CD4-positive, alpha-beta T cell treated with Interleukin-12 subunit alpha and Interleukin-12 subunit beta, for 1 hour (primary cell): Measurements from ENCODE around the gene TM9SF2.
"Not testable (repeated sequence)": the region's sequence is repeated elsewhere in the genome, so short reads cannot be mapped to it uniquely, and the experiment has no call there.

ENCODE experiments used
- DNase-seq: peaks from one replicate; pipeline ENCODE4 v3.0.0-alpha.2; 2020

Gene TM9SF2

DNA sequence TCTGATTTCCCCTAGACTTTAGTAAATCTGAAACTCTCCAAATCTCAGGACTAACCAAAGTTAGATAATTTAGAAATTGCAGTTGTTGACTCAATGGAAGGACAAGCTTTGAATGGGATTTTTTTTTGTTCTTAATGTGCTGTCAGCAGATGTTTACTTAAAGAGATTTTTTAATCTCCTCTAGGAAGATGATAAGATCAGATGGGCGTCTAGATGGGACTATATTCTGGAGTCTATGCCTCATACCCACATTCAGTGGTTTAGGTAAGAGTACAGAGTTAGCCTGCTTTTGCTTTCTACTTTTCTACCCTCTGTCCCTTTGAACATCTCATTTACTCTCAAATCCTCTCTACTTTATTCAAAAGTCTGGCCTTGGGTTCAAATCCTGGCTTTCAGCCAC is 39.3 kb downstream of the TM9SF2 start:
- no peak for DNase-seq

DNA sequence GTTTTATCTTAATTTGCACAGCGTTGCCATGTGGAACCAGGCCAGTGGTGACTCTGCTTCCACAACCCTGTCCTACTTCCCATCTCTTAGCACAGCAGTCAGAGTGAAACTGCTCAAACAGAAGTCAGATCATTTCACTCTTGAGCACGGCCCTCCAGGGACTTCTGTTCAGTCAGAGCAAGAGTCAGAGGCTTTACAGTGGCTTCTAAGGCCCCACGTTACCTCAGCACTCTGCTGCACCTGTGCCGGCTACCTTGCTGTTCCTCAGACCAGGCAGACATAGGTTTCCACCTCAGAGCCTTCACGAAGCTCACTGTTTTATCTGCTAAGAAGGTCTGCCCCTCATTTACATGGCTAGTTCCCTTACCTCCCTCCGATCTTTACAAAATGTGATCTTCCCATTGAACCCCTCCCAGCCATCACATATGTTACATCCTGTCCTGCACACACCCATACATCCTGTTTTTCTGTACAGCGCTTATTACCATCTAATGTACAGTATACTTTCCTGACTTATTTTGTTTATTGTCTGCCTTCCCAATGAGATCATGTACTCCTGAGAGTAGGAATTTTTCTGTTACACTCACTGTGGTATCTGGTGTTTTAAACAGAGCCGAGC is 41.6 kb downstream of the TM9SF2 start:
- peak; percentile 40 for DNase-seq

GRCh38 chr13:99545361-99545760 is 44.1 kb downstream of the TM9SF2 start:
- DNase-seq: no peak

- DNase-seq: no peak
Measured at GRCh38 chr13:99545979-99546378, 44.7 kb downstream of the TM9SF2 start.

DNA sequence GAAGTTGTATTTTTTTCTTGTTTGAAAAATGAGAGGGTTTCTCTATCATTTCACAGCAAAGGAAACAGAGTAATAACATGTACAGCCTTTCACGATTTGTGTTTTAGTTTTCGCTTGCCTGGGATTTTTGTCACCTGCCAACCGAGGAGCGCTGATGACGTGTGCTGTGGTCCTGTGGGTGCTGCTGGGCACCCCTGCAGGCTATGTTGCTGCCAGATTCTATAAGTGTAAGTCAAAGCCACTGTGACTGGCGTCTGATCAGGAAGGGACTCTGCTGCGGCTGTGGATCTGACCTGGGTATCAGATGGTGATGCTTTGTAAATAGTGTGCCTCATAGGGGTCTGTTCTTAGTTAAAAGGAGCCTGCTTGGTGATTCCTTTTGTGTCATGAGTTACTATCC is 45.6 kb downstream of the TM9SF2 start:
- no peak for DNase-seq

GRCh38 chr13:99548448-99548847 is 47.2 kb downstream of the TM9SF2 start:
- peak; percentile 15 for DNase-seq

DNA sequence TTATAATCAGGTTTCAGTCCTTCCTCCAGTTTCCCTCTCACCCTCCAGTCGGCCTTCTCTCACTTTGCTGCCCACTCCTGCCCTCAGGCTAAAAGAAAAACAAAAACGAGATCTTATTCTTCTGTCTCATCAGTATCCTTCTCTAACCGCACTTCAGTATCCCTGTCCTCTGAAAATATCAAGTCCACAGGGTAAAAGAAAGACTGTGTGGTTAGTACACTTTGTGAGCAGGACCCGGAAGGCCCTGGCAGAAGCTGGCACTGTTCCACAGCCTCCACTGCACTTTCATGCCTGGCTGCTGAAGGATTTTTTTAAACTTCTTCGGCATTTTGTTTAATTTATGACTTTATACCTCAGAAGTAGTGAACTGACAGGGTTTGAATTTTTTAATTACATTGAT is 51.8 kb downstream of the TM9SF2 start:
- DNase-seq: no peak

DNA sequence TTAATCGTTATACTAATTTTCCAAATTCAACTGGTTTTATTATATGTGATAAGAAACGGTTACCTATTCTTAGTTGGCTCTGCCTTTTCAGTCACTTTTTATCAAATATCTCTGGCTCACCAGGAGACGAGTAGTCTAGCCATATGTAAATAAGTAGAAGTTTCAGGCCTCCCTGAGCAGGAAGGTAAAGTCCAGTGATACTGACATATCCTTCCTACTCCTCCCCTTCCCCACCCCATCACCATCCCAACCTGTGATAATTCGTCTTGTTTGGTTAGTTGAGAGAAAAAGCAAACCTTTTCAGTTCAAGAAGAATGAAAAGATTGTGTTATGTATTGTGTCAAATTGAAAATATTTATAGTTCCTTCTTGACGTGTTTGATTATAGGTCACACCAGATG is 53.9 kb downstream of the TM9SF2 start:
- DNase-seq: no peak

DNA sequence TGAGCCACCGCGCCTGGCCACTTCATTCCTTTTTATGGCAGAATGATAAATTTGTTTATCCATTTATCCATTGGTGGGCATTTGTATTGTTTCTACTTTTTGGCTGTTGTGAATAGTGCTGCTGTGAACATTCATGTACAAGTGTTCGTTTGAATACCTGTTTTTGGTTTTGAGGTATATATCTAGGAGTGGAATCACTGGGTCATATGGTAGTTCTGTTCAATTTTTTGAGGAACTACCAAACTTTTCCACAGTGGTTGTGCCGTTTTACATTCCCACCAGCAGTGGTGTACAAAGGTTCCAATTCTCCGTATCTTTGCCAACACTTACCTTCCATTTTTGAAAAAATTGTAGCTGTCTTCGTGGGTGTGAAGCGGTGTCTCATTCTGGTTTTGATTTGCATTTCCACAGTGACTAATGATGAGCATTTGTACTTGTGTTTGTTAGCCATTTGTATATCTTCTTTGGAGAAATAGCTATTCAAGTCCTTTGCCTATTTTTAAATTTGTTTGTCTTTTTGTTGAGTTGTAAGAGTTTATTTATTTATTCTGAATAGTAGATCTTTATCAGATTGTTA is 55.7 kb downstream of the TM9SF2 start:
- no peak for DNase-seq

DNA sequence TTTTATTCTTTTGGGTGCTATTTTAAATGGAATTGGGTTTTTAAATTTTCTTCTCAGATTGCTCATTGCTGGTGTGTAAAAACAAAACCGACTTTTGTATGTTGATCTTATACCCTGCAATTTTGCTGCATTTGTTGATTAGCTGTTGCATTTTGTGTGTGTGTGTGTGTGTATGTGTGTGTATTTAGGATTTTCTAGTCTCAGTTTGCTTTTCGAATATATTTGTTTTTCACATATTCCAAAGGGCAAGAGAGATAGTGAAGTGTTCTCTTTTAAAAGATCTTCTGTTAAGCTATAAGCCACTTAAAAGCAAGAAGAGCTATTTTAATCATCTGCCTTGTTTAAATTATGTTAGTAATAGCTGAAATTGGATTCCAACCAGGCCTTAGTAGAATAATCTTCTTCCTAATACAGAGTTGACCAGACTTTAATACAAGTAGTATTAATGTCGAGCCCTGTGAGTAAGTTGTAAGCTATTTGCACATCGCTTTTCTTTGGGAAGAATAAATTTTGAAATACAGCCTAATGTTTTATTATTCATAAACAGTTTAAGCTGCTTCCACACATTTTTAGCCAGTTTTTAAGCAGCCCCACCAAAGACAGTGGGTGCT is 57.4 kb downstream of the TM9SF2 start:
- DNase-seq: no peak

DNA sequence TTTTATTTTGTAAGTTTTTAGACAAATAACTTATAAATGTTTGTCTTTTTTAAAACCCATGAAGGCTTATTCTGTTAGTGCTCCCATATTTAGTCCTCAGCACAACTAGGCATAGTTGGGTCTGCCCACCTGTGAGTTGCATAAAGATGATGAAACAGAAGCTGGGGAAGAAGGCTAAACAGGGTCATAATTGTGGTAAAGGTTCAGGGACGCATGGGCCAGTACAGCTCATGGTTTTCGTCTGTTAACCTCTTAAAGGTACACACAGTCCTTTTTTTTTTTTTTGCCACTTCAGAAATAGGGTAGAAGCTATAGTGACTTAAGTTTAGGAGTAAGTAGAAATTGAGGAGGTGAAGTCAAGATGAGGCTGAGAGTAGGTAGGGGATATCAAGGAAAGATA is 58.3 kb downstream of the TM9SF2 start:
- DNase-seq: no peak

DNA sequence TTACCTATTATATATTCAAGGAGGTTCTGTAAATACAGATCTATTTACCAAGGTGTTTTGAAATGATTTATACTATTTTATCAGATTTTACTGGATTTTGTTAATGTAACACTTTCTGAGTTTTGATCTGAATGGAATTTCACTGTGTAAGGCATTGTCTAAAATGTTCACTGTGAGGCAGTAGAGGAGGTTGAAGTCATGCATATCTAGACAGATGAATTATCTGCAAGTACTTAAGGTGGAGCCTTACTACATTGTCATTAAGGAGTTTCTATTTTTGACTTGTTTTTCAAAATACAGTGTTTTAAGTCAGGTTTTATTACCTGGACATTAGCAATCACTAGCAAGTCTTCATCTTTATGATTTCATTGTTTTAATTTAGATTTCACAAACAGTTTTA is 62.1 kb downstream of the TM9SF2 start:
- DNase-seq: no peak

GRCh38 chr13:99564386-99564785 is 63.1 kb downstream of the TM9SF2 start:
- no peak for DNase-seq

GRCh38 chr13:99565478-99566124 is 64.3 kb downstream of the TM9SF2 start:
- no peak for DNase-seq

DNA sequence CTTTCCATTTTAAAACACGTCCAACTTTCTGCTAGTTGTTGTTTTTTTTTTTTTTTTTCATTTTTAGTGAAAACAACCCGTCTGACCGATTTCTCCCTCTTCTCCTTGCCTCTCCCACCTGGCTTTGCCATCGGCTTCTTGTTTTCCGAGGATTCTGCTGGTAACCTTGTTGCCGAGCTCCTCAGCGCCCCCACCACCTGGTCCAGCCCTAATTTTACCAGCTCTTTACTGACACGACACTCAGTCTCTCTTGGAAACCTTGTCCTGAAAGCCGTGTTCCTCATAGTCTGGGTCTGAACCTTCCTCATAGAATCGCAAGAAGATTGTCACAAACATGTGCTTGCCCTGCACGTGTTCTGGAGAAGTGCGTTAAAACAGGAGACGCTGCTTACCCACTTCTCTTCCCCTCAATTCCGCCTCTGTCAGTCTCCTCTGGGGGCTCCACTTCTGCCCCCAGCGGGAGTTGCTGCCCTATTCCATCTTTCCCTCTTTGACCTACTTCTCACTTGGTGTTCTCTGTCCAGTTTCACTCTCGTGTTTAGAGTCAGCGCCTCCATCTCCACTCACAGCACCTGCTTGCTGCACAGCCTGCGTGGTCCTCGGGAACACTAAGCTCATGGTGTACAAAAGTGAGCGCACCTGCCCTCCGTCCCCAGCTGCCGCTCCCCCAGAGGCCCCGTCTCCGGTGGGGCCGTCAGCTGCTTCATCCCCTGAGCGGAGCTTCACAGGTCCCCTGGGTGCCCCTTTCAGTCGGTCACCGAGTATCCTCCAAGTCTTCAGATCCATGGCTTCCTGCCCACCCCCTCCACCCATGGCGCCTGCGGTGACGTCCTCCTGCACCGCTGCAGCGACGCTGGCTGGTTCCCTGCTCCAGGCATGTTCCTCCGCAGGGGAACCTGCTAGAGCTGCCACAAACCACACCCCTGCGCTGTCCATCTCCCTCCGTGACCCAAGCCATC is 65.1 kb downstream of the TM9SF2 start:
- no peak for DNase-seq

DNA sequence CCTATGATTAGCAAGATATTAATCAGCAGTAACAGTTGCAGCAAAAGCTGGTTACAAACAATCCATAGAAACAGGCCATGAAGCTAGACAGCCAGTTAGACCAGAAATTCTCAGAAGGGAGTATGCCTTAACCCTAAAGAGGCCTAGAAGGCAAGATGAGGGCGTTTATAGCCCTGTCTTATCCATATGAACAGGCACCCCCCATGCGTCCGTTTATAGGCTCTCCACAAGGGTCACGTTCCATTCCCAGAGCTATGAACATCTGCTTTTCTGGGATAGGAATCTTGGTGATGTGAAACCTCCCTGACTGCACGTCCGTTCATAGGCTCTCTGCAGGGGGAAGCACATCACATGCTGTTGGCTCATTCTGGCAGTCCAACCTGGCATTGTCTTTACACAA is 67.6 kb downstream of the TM9SF2 start:
- not testable (repeated sequence) for DNase-seq

DNA sequence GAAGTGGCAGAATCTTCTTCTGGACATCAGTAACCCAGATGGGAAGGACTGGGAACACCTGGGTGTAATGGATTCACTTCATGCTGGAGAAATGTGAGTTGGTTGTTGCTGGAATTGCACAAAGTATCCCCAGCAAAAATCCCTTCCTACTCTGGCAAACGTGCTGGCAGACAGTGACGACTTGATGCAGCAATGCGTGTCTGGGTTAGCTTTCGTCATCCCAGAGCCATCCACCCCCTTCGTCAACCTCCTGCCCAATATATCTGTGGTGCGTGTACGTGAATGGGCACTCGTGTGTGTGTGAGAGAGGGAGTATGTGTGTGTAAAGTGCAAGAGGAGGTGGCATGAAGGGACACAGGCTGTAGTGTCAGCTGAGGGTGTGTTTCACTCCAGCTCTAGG is 70.9 kb downstream of the TM9SF2 start:
- DNase-seq: no peak

- no peak for DNase-seq
Measured at GRCh38 chr13:99572921-99573320, 71.6 kb downstream of the TM9SF2 start.

GRCh38 chr13:99575376-99576120 is 74.3 kb downstream of the TM9SF2 start:
- no peak for DNase-seq

DNA sequence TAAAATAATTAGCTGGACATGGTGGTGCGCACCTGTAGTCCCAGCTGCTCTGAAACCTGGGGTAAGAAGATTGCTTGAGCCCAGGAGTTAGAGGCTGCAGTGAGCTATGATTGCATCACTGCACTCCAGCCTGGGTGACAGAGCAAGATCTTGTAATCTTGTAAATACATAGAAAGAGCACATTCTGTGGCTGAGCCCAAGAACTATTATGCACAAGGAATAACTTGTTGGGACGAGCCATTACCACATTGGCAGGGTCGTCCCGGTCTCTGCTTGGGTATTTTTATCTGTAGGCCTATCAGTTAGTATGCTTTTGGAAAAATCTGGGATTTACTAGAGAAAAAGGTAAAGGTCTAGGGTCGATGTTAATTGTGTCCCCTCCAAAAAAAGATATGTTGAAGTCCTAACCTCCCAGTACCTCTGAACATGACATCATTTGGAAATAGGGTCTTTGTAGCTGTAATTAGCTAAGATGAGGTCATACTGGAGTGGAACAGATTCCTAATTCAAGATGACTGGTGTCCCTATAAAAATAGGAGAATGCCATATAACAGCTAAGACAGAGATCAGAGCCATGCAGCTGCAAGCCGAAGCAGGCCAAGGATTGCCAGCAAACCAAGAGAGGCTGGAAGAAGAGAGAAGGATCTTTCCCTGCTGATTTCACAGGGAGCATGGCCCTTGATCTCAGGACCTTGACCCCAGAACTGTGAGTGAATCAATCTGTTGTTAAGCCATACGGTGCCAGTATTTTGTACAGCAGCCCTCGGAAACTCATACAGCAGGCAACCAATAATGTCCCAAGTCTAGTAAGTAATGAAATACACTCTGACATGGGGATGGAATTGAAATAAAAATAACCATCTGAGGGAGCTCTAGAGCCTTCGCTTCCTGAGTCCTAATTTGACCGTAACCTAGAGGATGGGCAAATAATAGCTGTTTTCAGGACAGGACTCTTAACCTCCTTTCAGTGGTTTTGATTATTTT is 77.0 kb downstream of the TM9SF2 start:
- DNase-seq: peak; percentile 12
